Heart left ventricle (tissue), 16 donors: Measurements from ENCODE around the gene YES1. TPM values are rescaled to one million over a fixed set of nuclear protein-coding genes. Genes with fewer than 3 reads are reported as not detected.

Experiments used
- ATAC-seq, 4 donors: fragments of 200-7000 bp; cut with Tn5 transposase; one replicate each; pipeline ENCODE4 v1.9.1; 2020 to 2022; ENCODE audit warnings: moderate library complexity in 4 of 4, mild to moderate bottlenecking in 3 of 4, moderate number of reproducible peaks in 1 of 4
- DNase-seq, 5 donors: peaks; one replicate each; pipeline ENCODE4 v3.0.0-alpha.2; 2020
- H3K27ac ChIP-seq, 12 donors: fragments of 200-600 bp; sonication (generic) in 4 of 12; one replicate each; pipeline versions ENCODE4 v1.5.0 to v1.8.0; 2016 to 2022; ENCODE audit warnings: mild to moderate bottlenecking in 2 of 12
- H3K27me3 ChIP-seq, 9 donors: fragments of 200-600 bp; sonication (generic) in 2 of 9; one replicate each; pipeline versions ENCODE4 v1.5.1 to v1.8.0; 2016 to 2022; ENCODE audit warnings: mild to moderate bottlenecking in 3 of 9
- H3K36me3 ChIP-seq, 9 donors: fragments of 200-600 bp; sonication (generic) in 2 of 9; one replicate each; pipeline versions ENCODE4 v1.5.0 to v1.8.0; 2018 to 2022; ENCODE audit warnings: mild to moderate bottlenecking in 2 of 9
- H3K4me1 ChIP-seq, 12 donors: fragments of 200-600 bp; sonication (generic) in 4 of 12; one replicate each; pipeline versions ENCODE4 v1.5.0 to v1.8.0; 2016 to 2022; ENCODE audit warnings: mild to moderate bottlenecking in 3 of 12
- H3K4me3 ChIP-seq, 12 donors: fragments of 200-600 bp; sonication (generic) in 4 of 12; one replicate each; pipeline versions ENCODE4 v1.5.0 to v1.8.0; 2017 to 2022; ENCODE audit warnings: mild to moderate bottlenecking in 9 of 12, moderate library complexity in 4 of 12
- H3K9me3 ChIP-seq, 12 donors: fragments of 200-600 bp; sonication (generic) in 4 of 12; one replicate each; pipeline versions ENCODE4 v1.5.0 to v1.8.0; 2016 to 2022; ENCODE audit warnings: mild to moderate bottlenecking in 1 of 12
- CTCF ChIP-seq, 12 donors: fragments of 200-600 bp; sonication (generic) in 4 of 12; IDR thresholded peaks; one replicate each; pipeline versions ENCODE4 v1.5.0 to v1.8.0; 2018 to 2022; ENCODE audit warnings: antibody characterized with exemption in 12 of 12, mild to moderate bottlenecking in 5 of 12
- POLR2A ChIP-seq, 2 donors: fragments of 450-650 bp; IDR thresholded peaks; one replicate each; pipeline ENCODE4 v1.6.1; 2017; ENCODE audit warnings: antibody characterized with exemption in 2 of 2, mild to moderate bottlenecking in 2 of 2, moderate library complexity in 2 of 2
- WGBS, 4 donors: extraction: QIAGEN DNeasy Blood & Tissue Kit in 2 of 4; methylation state at CpG; one replicate each; pipeline versions ENCODE4 v1.1.5 to v1.1.7; 2013 to 2018; 5-methylcytosine and 5-hydroxymethylcytosine counted together
- intact Hi-C, 10 donors: fragments of 100-400 bp; cut with DNase I; formaldehyde crosslinking; loops; one replicate each; pipeline versions ENCODE4 v1.11.1 to v1.14.2; 2022
- polyA plus RNA-seq, 2 donors: library from polyadenylated mRNA; stranded (reverse); fragments of 200-250 nt; gene quantifications; one replicate each; pipeline ENCODE4 v1.2.3, GENCODE V29; 2013
- total RNA-seq, 9 donors: library from RNA; depleted of rRNA in 2 of 9; stranded (reverse); fragments of >200 nt in 2 of 9; fragmentation: NEBNext Ultra II Directional in 3 of 9; extraction: Animal tissue kit (Norgen Biotek cat#: 25700) in 3 of 9; gene quantifications; one replicate each; pipeline versions ENCODE4 v1.1.0 to v1.2.4, GENCODE V29; 2016 to 2023
- donor health status: ischemic (EF 13 %, LVEDD 7.1; RV severe dilation, severe dysfunction).
- donor health status: healthy with polysubstance abuse.
- donor health status: DM: no; HTN: yes; CAD: no.
- donor health status: DM: no; HTN: no; CAD: no.
- donor health status: ischemic (EF 25% LVEDD 6.9; RV normal size, moderate dysfunction).
- donor health status: ischemic (EF 25% LVEDD 5.7; RV mildly dilated, moderate dysfunction).
- donor health status: healthy.
- donor health status: DM: yes; HTN: yes; CAD: no.
- donor health status: ischemic (EF 35%, LVEDD 5.7; RV mildly dilated, moderate dysfunction).
- donor health status: nonischemic (EF 11% LVEDD 7.7; RV severe dilation, severe dysfunction).
- donor health status: DM: yes; HTN: yes; CAD: no.
- donor health status: PGD.
- donor health status: ischemic (EF 29% LVEDD 5.4; RV normal size, mild dysfunction).
- donor health status: nonischemic (EF 23%, LVEDD 6.1; RV moderate dilation, normal function).

Gene YES1
- total and polyA plus RNA-seq, 11 donors = 7.1 to 50.2 (median 23.5) TPM

- H3K36me3 ChIP-seq = peaks cover 0 to 66% (median 10%) of the 10 kb centered on the region in 9 donors
- DNase-seq = no peak
- TF ChIP-seq CTCF (IDR thresholded peaks at IDR 0.05) (no peak), POLR2A (IDR thresholded peaks at IDR 0.05) (no peak)
- intact Hi-C loops = no loop called here
- no peak for ATAC-seq
- H3K4me3 ChIP-seq = no peak overlapping the region
- H3K27ac ChIP-seq = no peak overlapping the region
- no peaks in the 10 kb centered on the region for H3K4me1 ChIP-seq
- H3K9me3 ChIP-seq = no peaks in the 10 kb centered on the region
- 92 to 96% (median 93%) methylated on average over 9 of the region's 9 CpGs for WGBS, 4 donors
- no peaks in the 10 kb centered on the region for H3K27me3 ChIP-seq
These were observed 86.4 kb downstream of the YES1 start for GRCh38 chr18:725646-726045.

- no peaks in the 10 kb centered on the region for H3K27me3 ChIP-seq
These were observed 88.4 kb downstream of the YES1 start for GRCh38 chr18:723541-724080.

GRCh38 chr18:717003-717402, 95.0 kb downstream of the YES1 start:
- Histone ChIP-seq H3K36me3 (peaks cover 0 to 6% (median 0%) of the 10 kb centered on the region in 9 donors), H3K9me3 (peaks cover 0 to 18% (median 0%) of the 10 kb centered on the region in 12 donors), H3K4me1 (no peaks in the 10 kb centered on the region), H3K27me3 (no peaks in the 10 kb centered on the region), H3K27ac (no peak overlapping the region), H3K4me3 (no peak overlapping the region)
- DNase-seq (no peak), ATAC-seq (no peak)
- WGBS, 4 donors = 91 to 97% (median 92%) methylated on average over 4 of the region's 4 CpGs
- TF ChIP-seq POLR2A (IDR thresholded peaks at IDR 0.05) = no peak
- TF ChIP-seq CTCF (IDR thresholded peaks at IDR 0.05) = no peak
- intact Hi-C loops = loop anchor here in 1 of 10 donors (10.0 kb wide), 1 partner anchor 92 kb away; no protein-coding TSS in a partner anchor

More at GRCh38 chr18:723541-724080, 88.4 kb downstream of the YES1 start:
- TF ChIP-seq CTCF (IDR thresholded peaks at IDR 0.05) (no peak), POLR2A (IDR thresholded peaks at IDR 0.05) (no peak)
- ATAC-seq (no peak), DNase-seq (no peak)
- no peak overlapping the region for H3K4me3 ChIP-seq
- no peak overlapping the region for H3K27ac ChIP-seq
- H3K4me1 ChIP-seq = no peaks in the 10 kb centered on the region
- no peaks in the 10 kb centered on the region for H3K9me3 ChIP-seq
- intact Hi-C loops = no loop called here
- WGBS, 4 donors = 95 to 100% (median 99%) methylated on average over 1 of the region's 1 CpG
- peaks cover 0 to 57% (median 7%) of the 10 kb centered on the region in 9 donors for H3K36me3 ChIP-seq

GRCh38 chr18:715626-716025, 96.4 kb downstream of the YES1 start:
- Histone ChIP-seq H3K27ac (no peak overlapping the region), H3K4me1 (peaks cover 0 to 12% (median 7%) of the 10 kb centered on the region in 12 donors), H3K4me3 (no peak overlapping the region), H3K9me3 (peaks cover 0 to 18% (median 0%) of the 10 kb centered on the region in 12 donors), H3K36me3 (no peaks in the 10 kb centered on the region), H3K27me3 (no peaks in the 10 kb centered on the region)
- WGBS, 4 donors = 75 to 92% (median 83%) methylated on average over 1 of the region's 1 CpG
- no peak for TF ChIP-seq POLR2A (IDR thresholded peaks at IDR 0.05)
- DNase-seq (no peak), ATAC-seq (no peak)
- intact Hi-C loops = loop anchor here in 1 of 10 donors (10.0 kb wide), 1 partner anchor 91 kb away; no protein-coding TSS in a partner anchor
